HUES64 (cell line): ENCODE results near the gene ZNF283.
"Not testable (repeated sequence)": the region's sequence is repeated elsewhere in the genome, so short reads cannot be mapped to it uniquely, and the experiment has no call there.

ENCODE experiments used
- H3K27ac ChIP-seq: 2 replicates; pipeline ENCODE4 v1.7.0; 2013; ENCODE audit warnings: low read depth, low read length, inconsistent platforms
- H3K27me3 ChIP-seq: 2 replicates; pipeline ENCODE4 v1.6.1; 2013; ENCODE audit warnings: mild to moderate bottlenecking, low read length; ENCODE audit not compliant: insufficient read depth
- H3K36me3 ChIP-seq: 2 replicates; pipeline ENCODE4 v1.6.1; 2013; ENCODE audit warnings: mild to moderate bottlenecking, low read length; ENCODE audit not compliant: insufficient read depth
- H3K4me1 ChIP-seq: 2 replicates; pipeline ENCODE4 v1.6.1; 2013; ENCODE audit warnings: mild to moderate bottlenecking, low read length, moderate library complexity; ENCODE audit not compliant: insufficient read depth
- H3K4me3 ChIP-seq: 2 replicates; pipeline ENCODE4 v1.5.1; 2013; ENCODE audit warnings: mild to moderate bottlenecking, low read length, moderate library complexity
- H3K9ac ChIP-seq: 2 replicates; pipeline ENCODE4 v1.6.1; 2013; ENCODE audit warnings: mild to moderate bottlenecking, low read depth, low read length
- H3K9me3 ChIP-seq: 2 replicates; pipeline ENCODE4 v1.6.1; 2013; ENCODE audit warnings: low read depth, low read length; ENCODE audit not compliant: insufficient read depth
- WGBS: fragments of 150-250, 120-280 bp; methylation state at CpG from one replicate; pipeline ENCODE4 v1.1.7; 2013; ENCODE audit warnings: missing lambda C conversion rate; 5-methylcytosine and 5-hydroxymethylcytosine counted together

The ZNF283 gene

DNA sequence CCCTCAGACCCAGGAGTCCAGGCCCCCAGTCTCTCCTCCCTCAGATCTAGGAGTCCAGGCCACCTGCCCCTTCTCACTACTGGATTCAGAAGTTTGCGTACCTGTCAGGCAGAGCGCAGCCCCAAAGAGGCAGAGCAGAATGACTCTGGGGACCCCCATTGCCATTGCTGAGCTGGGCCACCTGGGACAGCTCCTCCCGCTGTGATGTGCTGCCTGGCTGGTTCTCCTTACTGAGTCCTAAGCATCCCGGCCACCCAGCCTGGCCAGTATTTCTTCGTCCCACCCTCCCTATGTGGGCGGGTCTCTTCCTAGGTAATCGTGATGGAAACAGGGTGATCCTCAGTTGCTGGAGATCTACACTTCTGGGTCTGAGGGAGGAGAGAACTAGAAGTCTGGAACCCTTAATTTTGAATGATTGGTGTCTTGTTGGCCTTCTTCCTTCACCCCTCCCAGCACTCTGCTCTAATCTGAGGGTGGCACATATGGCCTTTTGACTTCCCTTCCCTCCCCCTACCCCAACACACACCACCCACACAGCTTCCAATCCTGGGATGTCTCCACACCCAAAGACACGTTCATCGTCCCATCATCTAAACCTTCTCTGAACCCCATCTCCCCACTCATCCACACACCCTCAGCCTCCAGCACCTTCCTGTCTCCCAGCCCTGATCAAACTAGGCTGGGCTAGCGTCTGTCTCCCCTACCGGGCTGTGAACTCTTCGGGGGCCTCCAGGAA, 24.7 kb upstream of the ZNF283 start, which contains the start of gene LYPD5:
Gene LYPD5 (minus strand): TSS at position 232 of the 736 bp plus-strand sequence. CDS start 67 bp downstream, at position 165.
- no peak within 1 kb of the TSS for H3K4me3 ChIP-seq
- peaks cover 32% of the 10 kb centered on the region for H3K27me3 ChIP-seq
- H3K9me3 ChIP-seq, result no peaks in the 10 kb centered on the region
- H3K27ac ChIP-seq, result no peak within 1 kb of the TSS
- H3K36me3 ChIP-seq, result no peaks in the 10 kb centered on the region
- 63% methylated on average over 12 of the region's 12 CpGs for WGBS
- no peak within 1 kb of the TSS for H3K9ac ChIP-seq
- H3K4me1 ChIP-seq, result no peaks in the 10 kb centered on the region

DNA sequence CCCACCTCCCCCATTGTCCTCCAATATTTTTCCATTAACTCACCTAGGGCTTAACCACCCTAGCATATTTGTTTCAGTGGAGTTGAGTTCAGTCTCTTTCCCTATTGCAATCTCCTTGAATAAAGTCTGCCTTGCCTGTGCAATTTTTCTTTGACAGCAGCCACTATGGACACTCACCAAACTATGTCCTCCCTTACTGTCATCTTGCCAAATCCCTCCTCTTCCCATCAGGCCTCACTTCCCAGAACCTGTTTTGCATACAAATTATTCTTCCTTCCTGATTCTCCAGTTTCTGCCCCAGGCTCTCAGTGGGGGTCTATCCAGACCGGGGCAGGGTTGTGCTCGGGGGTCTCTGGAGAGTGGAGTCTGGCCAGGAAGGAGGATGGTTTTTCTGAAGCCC, 22.7 kb upstream of the ZNF283 start:
- no peak overlapping the region for H3K27ac ChIP-seq
- no peaks in the 10 kb centered on the region for H3K36me3 ChIP-seq
- WGBS, result 49% methylated on average over 2 of the region's 2 CpGs
- peaks cover 11% of the 10 kb centered on the region for H3K27me3 ChIP-seq
- H3K4me1 ChIP-seq, result no peaks in the 10 kb centered on the region
- H3K9ac ChIP-seq, result no peak overlapping the region
- no peaks in the 10 kb centered on the region for H3K9me3 ChIP-seq
- no peak overlapping the region for H3K4me3 ChIP-seq

- not testable (repeated sequence) for H3K36me3 ChIP-seq, H3K4me3 ChIP-seq, H3K9ac ChIP-seq, H3K4me1 ChIP-seq, H3K9me3 ChIP-seq, H3K27ac ChIP-seq, H3K27me3 ChIP-seq
- 89% methylated on average over 7 of the region's 7 CpGs for WGBS
These were observed 20.7 kb upstream of the ZNF283 start for GRCh38 chr19:43806401-43806800.

GRCh38 chr19:43806848-43807247, 20.3 kb upstream of the ZNF283 start:
- no peaks in the 10 kb centered on the region for H3K4me1 ChIP-seq
- no peak overlapping the region for H3K4me3 ChIP-seq
- no peak overlapping the region for H3K9ac ChIP-seq
- no peaks in the 10 kb centered on the region for H3K27me3 ChIP-seq
- no peaks in the 10 kb centered on the region for H3K9me3 ChIP-seq
- WGBS, result 100% methylated on average over 3 of the region's 5 CpGs
- H3K27ac ChIP-seq, result no peak overlapping the region
- no peaks in the 10 kb centered on the region for H3K36me3 ChIP-seq

DNA sequence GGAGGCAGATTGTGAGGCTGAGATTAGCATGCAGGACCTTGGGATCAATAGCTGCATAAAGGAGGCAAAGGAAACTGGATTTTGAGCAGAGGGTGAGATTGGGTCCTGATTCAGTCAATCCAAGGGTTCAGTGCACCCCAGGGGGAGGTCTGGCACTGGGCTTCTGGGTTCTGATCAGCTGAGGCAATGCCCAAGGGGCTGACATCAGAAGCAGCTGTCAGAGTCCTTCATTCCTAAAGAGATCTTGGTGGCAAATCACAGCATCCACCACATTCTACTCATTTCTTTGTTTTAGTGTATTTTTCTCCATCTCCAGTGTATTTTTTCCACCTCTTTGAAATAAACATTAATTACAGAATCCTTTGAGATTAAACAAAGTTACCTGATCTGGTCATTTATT, 19.5 kb upstream of the ZNF283 start:
- H3K9me3 ChIP-seq, result no peaks in the 10 kb centered on the region
- no peak overlapping the region for H3K4me3 ChIP-seq
- H3K9ac ChIP-seq, result no peak overlapping the region
- no peak overlapping the region for H3K27ac ChIP-seq
- H3K27me3 ChIP-seq, result no peaks in the 10 kb centered on the region
- H3K4me1 ChIP-seq, result no peaks in the 10 kb centered on the region
- H3K36me3 ChIP-seq, result no peaks in the 10 kb centered on the region

DNA sequence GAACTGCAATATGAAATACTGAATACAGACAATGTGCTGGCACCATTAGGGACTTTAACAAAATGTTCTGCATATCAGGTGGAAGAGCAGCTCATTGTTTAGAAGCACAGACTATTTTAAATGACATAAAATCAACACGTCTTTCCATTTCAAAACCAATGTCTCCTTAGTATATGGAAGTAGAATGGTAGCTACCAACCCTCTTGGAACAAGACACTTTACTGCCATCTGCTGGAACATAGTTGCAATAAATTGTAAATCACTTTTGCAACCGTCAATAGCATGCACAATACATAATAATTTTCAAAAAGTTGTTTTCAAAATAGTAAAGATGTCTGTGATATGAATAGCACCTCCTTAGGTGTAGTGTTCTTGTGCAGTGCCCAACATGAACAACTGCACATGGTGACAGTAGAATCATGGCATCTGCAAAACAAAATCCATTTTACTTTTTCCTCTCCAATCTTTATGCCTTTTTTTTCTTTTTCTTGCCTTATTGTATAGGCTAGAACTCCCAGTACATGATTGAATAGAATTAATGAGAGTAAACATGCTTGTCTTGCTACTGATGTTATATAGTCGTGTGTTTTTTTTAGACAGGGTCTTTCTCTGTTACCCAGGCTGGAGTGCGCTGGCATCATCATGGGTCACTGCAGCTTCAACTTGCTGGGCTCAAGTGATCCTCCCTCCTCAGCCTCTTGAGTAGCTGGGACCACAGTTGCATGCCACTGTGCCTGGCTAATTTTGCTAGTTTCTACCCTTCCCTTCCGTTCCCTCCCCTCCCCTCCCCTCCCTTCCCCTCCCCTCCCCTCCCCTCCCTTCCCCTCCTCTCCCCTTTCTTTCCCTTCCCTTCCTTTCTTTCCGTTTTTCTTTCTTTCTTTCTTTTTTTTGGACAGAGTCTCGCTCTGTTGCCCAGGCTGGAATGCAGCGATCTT, 17.1 kb upstream of the ZNF283 start:
- no peak overlapping the region for H3K9ac ChIP-seq
- WGBS, result 45% methylated on average over 5 of the region's 8 CpGs
- H3K27me3 ChIP-seq, result 0 out of 2 replicates have a peak, but pooled peaks cover 2% of the 10 kb centered on the region
- H3K4me3 ChIP-seq, result no peak overlapping the region
- no peaks in the 10 kb centered on the region for H3K36me3 ChIP-seq
- H3K4me1 ChIP-seq, result no peaks in the 10 kb centered on the region
- H3K9me3 ChIP-seq, result no peaks in the 10 kb centered on the region
- no peak overlapping the region for H3K27ac ChIP-seq

- WGBS, result 36% methylated on average over 1 of the region's 1 CpG
- no peaks in the 10 kb centered on the region for H3K4me1 ChIP-seq
- H3K36me3 ChIP-seq, result no peaks in the 10 kb centered on the region
- H3K27me3 ChIP-seq, result 0 out of 2 replicates have a peak, but pooled peaks cover 2% of the 10 kb centered on the region
- no peak overlapping the region for H3K4me3 ChIP-seq
- no peaks in the 10 kb centered on the region for H3K9me3 ChIP-seq
- H3K27ac ChIP-seq, result no peak overlapping the region
- H3K9ac ChIP-seq, result no peak overlapping the region
These were observed 15.3 kb upstream of the ZNF283 start for GRCh38 chr19:43811837-43812236.

DNA sequence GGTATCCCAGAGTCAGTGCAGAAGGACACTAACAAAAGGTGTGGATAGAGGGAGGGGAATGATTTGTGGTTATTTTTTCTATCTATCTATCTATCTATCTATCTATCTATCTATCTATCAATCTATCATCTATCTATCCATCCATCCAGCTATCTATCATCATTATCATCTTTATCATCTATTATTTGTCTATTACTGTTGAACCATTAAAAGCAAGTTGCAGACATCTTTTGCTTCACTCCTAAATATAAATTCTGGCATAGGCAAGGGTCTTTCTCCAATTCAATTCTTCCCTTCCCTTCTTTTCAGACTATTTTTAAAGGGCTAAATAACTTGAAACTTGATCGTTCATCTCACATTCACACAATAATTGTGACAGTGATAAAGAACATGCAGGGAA, 14.9 kb upstream of the ZNF283 start:
- no peaks in the 10 kb centered on the region for H3K36me3 ChIP-seq
- no peak overlapping the region for H3K27ac ChIP-seq
- 0 out of 2 replicates have a peak, but pooled peaks cover 2% of the 10 kb centered on the region for H3K27me3 ChIP-seq
- H3K9me3 ChIP-seq, result no peaks in the 10 kb centered on the region
- no peaks in the 10 kb centered on the region for H3K4me1 ChIP-seq
- 94% methylated on average over 1 of the region's 1 CpG for WGBS
- no peak overlapping the region for H3K9ac ChIP-seq
- no peak overlapping the region for H3K4me3 ChIP-seq

- Histone ChIP-seq H3K27ac (no peak overlapping the region), H3K4me3 (no peak overlapping the region), H3K36me3 (no peaks in the 10 kb centered on the region), H3K9me3 (no peaks in the 10 kb centered on the region), H3K4me1 (no peaks in the 10 kb centered on the region), H3K9ac (no peak overlapping the region), H3K27me3 (0 out of 2 replicates have a peak, but pooled peaks cover 2% of the 10 kb centered on the region)
- 82% methylated on average over 6 of the region's 6 CpGs for WGBS
These were observed 14.4 kb upstream of the ZNF283 start for GRCh38 chr19:43812688-43813087.

DNA sequence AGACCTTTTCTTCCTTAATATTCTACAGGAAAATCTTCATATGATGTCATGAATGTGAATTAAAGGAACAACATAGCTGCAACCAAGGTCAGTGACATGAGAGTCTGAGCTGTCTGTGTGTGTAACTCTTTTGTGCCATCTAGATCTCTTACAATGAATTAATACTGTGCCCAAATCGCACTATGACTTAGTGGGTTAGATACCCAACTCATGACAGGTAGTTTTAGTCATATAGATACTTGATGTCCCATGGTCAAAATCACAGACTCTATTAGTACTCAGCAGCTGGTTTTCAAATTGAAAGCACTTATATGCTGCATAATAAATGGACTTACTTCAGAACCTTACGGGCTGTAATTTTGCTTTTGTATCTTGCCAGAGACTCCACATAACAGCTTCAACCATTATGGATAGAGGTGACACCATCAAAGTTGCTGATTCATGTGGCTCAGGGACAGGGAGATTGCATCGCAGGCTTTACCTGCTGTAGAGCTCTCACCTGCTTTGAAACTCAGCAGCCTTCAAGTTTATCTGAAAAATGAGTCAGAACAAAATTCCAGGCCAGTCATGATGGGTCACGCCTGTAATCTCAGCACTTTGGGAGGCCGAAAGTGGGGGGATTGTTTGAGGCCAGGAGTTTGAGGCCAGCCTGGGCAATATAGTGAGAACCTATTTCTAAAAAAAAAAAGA, 12.3 kb upstream of the ZNF283 start:
- Histone ChIP-seq H3K27me3 (peaks cover 7% of the 10 kb centered on the region; the same call in 1 of the 2 replicates), H3K27ac (no peak overlapping the region), H3K4me1 (no peaks in the 10 kb centered on the region), H3K9me3 (no peaks in the 10 kb centered on the region), H3K4me3 (no peak overlapping the region), H3K36me3 (no peaks in the 10 kb centered on the region), H3K9ac (no peak overlapping the region)
- 88% methylated on average over 4 of the region's 5 CpGs for WGBS

DNA sequence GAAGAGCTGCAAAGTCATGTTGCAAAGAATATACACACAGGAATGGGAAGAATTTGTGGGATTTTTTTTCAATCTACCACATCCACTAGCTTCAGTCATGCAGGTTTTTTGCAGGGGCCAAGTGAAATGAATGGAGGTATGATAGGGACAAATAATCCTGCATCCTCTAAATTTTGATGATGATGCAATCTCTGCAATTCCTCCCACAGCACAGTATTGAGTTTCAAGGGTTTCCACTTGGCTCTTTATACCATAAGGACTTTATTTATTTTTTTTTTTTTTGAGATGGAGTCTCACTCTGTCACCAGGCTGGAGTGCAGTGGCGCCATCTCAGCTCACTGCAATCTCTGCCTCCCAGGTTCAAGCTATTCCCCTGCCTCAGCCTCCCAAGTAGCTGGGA, 9.7 kb upstream of the ZNF283 start:
- not testable (repeated sequence) for H3K4me1 ChIP-seq, H3K4me3 ChIP-seq, H3K27ac ChIP-seq, H3K9me3 ChIP-seq, H3K9ac ChIP-seq, H3K36me3 ChIP-seq
- H3K27me3 ChIP-seq, result peaks cover 20% of the 10 kb centered on the region; the same call in 1 of the 2 replicates
- 82% methylated on average over 1 of the region's 1 CpG for WGBS
